NAMALWA (cell line): Measurements from ENCODE around the gene ATG7.
"Not testable (repeated sequence)": the region's sequence is repeated elsewhere in the genome, so short reads cannot be mapped to it uniquely, and the experiment has no call there.

ENCODE experiments used
- DNase-seq: peaks from one replicate; pipeline ENCODE4 v3.0.0-alpha.2; 2015; ENCODE audit warnings: low spot score

Gene ATG7

GRCh38 chr3:11431319-11431718, 159.1 kb downstream of the ATG7 start:
- DNase-seq: no peak

GRCh38 chr3:11434017-11434526, 161.9 kb downstream of the ATG7 start:
- no peak for DNase-seq

DNA sequence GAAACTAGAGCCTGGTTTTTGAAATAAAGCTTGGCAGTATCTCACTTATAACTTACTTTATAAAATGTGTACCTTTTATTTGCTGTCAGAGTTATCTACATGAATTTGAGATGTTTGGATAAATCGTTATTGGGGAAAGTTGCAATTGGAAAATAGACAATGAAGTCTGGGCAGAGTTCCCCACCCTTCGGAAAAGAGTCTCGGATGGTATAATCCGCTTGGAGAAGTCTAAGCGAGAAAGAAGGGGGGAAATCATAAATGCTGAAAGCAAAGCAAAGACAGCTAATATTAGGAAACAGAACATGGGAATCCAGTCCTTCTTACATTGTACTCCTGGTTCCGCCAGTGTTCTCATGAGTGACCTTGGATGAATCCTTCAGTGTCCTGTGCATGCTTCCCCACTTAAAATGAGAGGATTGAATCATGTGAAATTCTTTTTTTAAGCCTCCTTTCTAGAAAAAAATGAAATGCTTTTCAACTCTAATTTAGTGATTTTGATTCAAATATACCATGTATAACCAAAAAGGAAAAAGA, 162.4 kb downstream of the ATG7 start:
- DNase-seq: no peak

- DNase-seq: no peak
Observed at GRCh38 chr3:11435440-11436165, 163.4 kb downstream of the ATG7 start.

DNA sequence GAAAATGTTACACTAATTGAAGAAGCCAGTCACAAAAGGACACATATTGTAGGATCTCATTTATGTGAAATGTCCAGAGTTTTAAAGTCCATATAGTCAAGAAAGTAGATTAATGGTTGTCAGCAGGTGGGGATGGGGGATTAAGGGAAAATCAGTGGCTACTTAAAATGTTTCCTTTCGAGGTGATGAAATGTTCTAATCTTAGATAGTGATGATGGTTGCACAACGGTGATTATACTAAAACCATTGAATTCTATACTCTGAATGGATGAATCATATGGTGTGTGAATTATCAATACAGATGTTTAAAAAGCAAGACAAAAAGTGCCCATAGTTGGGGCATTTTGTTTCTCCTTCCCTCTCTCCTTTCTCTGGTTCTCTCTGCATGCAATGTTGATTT, 164.6 kb downstream of the ATG7 start:
- no peak for DNase-seq

DNA sequence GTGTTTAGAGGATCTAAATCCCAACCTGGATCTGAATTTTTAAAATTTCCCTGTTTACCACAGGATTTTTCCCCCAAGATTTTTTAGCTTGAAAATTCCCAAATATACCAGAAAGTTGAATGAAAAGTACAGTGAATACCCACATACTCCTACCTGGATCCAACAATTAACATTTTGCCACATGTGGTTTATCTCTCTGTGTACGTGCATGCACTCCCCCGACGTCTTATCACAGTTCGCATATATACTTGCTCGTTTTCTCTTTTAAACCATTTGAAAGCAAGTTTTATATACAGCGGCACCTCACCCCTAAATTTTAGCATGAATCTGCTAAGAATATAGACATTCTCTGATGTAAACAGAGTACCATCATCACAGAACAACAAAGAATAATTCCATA, 165.3 kb downstream of the ATG7 start:
- no peak for DNase-seq

GRCh38 chr3:11438646-11439045, 166.4 kb downstream of the ATG7 start:
- no peak for DNase-seq

- DNase-seq: not testable (repeated sequence)
Observed at GRCh38 chr3:11441346-11441745, 169.1 kb downstream of the ATG7 start.

GRCh38 chr3:11444404-11444803, 172.2 kb downstream of the ATG7 start:
- DNase-seq: no peak

DNA sequence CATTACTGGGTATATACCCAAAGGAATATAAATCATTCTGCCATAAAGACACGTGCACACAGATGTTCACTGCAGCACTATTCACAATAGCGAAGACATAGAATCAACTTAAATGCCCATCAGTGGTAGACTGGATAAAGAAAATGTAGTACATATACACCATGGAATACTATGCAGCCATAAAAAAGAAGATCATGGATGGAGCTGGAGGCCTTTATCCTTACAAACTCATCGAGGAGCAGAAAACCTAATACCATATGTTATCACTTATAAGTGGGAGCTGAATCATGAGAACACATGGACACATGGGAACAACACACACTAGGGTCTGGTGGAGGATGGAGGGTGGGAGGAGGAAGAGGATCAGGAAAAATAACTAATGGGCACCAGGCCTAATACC, 173.0 kb downstream of the ATG7 start:
- DNase-seq: not testable (repeated sequence)

- no peak for DNase-seq
Observed at GRCh38 chr3:11445883-11446282, 173.7 kb downstream of the ATG7 start.

GRCh38 chr3:11447584-11448200, 175.5 kb downstream of the ATG7 start:
- DNase-seq: no peak

- no peak for DNase-seq
Observed at GRCh38 chr3:11450015-11450414, 177.8 kb downstream of the ATG7 start.

- no peak for DNase-seq
Observed at GRCh38 chr3:11452312-11452711, 180.1 kb downstream of the ATG7 start.

DNA sequence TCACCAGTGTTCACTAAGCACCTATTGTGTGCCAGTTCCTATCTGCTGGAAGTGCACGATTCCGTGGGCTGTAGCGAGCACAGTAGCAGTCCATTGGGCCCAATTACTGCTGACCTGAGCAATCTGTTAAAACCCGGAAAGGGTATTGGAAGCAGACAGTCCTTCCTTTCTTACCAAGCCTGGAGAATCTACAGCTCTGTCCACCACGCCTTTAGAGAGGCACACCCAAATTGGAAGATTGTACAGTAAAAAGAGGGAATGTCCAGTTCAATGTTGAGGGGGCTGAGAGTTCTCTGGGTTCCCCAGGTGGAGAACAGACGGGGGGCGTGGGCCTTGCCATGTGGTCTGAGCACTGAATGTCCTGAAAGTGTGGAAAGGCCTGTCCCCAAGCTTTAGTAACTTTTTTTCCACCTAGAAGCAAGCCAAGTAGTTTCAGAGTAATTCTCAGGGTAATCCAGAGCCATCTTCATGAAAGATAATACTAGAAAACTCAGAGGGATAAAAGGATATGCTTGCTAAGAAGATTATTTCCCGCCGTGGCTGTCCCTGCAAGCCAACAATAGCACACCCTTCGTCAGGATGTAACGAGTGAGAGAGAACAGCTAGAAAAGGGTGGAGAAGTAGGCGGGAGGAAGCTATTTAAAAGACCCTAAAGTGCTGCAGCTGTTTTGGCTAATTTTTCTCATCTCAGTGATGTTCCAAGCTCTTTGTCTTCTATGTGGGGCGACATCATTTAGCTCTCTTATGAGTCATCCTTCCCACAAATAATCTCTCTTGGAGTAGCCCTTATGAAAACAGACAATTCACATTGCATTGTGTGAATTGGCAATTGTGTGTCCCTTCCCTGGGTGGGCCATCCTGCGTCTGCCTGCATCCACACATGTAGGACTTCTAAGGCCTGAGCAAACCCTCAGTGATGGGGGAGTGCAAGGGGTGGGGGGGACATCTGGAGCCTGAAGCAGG, 181.0 kb downstream of the ATG7 start:
- no peak for DNase-seq

DNA sequence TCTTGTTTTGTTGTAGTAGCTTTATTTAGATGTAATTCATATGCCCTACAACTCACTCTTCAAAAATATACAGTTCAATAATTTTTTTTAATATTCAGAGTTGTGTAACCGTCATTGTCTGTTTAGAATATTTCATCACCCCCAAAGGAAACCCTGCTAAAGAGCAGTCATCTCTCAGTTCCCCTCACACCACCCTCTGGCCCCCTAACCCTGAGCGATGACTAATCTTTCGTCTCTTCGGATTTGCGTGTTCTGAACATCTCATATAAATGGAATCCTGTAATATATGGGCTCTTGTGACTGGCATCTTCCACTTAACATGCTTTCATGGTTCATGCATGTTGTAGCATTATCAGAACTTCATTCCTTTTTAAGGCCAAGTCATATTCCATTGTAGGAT, 183.8 kb downstream of the ATG7 start:
- no peak for DNase-seq

- DNase-seq: no peak
Observed at GRCh38 chr3:11457135-11457534, 184.9 kb downstream of the ATG7 start.

DNA sequence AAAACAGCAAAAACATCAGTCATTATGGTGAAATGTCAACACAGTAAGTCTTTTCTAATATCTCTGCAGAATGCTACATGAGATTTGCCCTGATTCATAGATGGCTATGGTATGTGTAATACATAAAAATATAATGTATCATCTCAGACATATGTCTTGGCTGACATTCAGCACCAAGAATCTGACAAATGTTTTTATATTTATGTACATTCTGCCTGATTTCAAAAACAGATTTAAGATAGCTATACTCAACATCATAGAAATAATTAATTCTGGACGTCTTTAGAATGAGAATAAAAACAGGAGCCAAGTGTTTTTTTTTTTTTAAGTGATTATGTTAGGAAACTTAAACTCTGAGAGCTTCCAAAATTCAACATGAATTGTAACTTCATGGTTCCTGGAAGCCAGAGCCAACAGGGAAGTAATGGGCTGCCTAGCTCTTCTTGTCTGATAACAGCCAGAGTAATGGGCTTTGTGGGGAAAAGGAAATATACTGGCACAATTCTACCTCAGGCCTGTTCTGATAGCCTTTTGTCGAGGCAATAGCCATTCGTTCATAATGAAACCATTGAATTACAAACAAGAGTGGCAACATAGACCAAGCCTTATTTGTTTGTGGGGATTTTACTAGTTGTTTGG, 187.1 kb downstream of the ATG7 start:
- no peak for DNase-seq

DNA sequence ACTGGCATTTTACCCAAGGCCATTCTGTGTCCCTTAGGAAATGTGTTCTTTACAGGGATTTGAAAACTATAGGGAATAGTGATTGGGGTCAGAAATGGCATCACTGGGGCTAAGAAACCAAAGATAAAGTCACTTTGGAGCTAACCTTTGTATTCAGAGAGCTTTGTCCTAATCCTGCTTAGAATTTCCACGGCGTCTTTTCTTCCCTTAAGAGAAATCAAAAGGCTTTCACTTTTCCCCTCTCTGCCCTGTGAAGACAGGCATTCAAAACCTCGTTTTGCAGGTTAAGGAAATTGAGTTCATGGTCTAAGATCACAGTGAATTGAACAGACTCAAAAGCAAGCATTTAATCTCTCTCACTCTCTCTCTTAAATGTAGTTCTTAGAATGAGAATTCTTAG, 189.0 kb downstream of the ATG7 start:
- no peak for DNase-seq

- not testable (repeated sequence) for DNase-seq
Observed at GRCh38 chr3:11462673-11463072, 190.5 kb downstream of the ATG7 start.

- no peak for DNase-seq
Observed at GRCh38 chr3:11463591-11463990, 191.4 kb downstream of the ATG7 start.

DNA sequence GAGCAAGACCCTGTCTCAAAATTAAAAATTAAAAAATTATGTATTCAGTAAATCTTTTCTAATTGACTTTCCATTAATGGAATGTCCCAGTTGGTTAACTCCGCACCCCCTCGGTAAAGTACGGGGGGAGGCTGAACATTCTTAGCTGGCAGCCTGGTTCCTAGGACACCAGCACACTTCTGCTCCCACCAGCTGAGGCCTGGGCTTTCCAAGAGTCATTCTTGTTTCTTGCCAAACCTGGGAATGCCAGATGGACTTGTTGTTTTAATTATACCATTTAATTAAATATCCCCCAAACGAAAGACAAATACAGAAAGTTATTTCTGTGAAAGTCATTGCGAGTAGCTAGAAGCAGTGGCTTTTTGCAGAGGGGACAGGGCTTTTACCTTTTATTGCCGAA, 192.2 kb downstream of the ATG7 start:
- no peak for DNase-seq
